B cell (primary cell): Measurements from ENCODE around the gene SLC16A14. TPM values are rescaled to one million over a fixed set of nuclear protein-coding genes. Genes with fewer than 3 reads are reported as not detected.

Experiments
- ATAC-seq: fragments of 200-7000 bp; cut with Tn5 transposase; one replicate; pipeline ENCODE4 v1.10.0; 2021; ENCODE audit warnings: low read depth, mild to moderate bottlenecking, moderate number of reproducible peaks, moderate library complexity
- CTCF ChIA-PET: fragments of 350-600 bp; sonication (Branson Sonifier 250); formaldehyde crosslinking; loops from one replicate; lab custom pipeline; 2021; ENCODE audit warnings: antibody characterized with exemption, inconsistent platforms; lab: Charles Lee
- POLR2A ChIA-PET: fragments of 350-600 bp; sonication (Branson Sonifier 250); formaldehyde crosslinking; loops from one replicate; lab custom pipeline; 2021; ENCODE audit warnings: antibody characterized with exemption; lab: Charles Lee
- DNase-seq: peaks from one replicate; pipeline ENCODE4 v3.0.0; 2013
- H2AFZ ChIP-seq: 2 replicates; pipeline ENCODE4 v1.6.1; 2012; ENCODE audit warnings: mild to moderate bottlenecking, low read depth, low read length; ENCODE audit not compliant: insufficient read depth, poor library complexity, severe bottlenecking
- H3K27ac ChIP-seq, 2 donors: 1 replicate in 1 of 2; 2 replicates in 1 of 2; pipeline ENCODE4 v1.5.1; 2012 to 2013; ENCODE audit warnings: low read length in 2 of 2, mild to moderate bottlenecking in 2 of 2, moderate library complexity in 1 of 2
- H3K27me3 ChIP-seq, 4 experiments: fragments of 200-600 bp in 1 of 4; sonication (generic) in 1 of 4; replicated peaks in 1 of 4; 1 replicate in 2 of 4; 2 replicates in 2 of 4; pipeline versions ENCODE4 v1.6.1 to v1.7.0; 2013 to 2016; ENCODE audit warnings: low read length in 3 of 4, mild to moderate bottlenecking in 2 of 4, mixed read lengths in 1 of 4, moderate library complexity in 1 of 4; ENCODE audit not compliant: insufficient read depth in 4 of 4, control insufficient read depth in 3 of 4; ENCODE audit errors: control extremely low read depth in 1 of 4
- H3K36me3 ChIP-seq, 2 experiments: replicated peaks in 1 of 2; 1 replicate in 1 of 2; 2 replicates in 1 of 2; pipeline versions ENCODE4 v1.6.1 to v1.7.1; 2013; ENCODE audit warnings: low read length in 1 of 2; ENCODE audit not compliant: insufficient read depth in 2 of 2, control insufficient read depth in 1 of 2; ENCODE audit errors: control extremely low read depth in 1 of 2, extremely low read depth in 1 of 2
- H3K4me1 ChIP-seq, 2 donors: fragments of 200-600 bp in 1 of 2; sonication (generic) in 1 of 2; 1 replicate in 1 of 2; 2 replicates in 1 of 2; pipeline versions ENCODE4 v1.5.1 to v1.6.1; 2013 to 2017; ENCODE audit warnings: low read length in 2 of 2; ENCODE audit not compliant: control insufficient read depth in 2 of 2, insufficient read depth in 2 of 2
- H3K4me2 ChIP-seq: replicated peaks from 2 replicates; pipeline ENCODE3; 2012; ENCODE audit warnings: mild to moderate bottlenecking, low read depth, low read length; ENCODE audit not compliant: poor library complexity, severe bottlenecking
- H3K4me3 ChIP-seq, 5 experiments: fragments of 200-600 bp in 1 of 5; sonication (generic) in 1 of 5; 1 replicate in 3 of 5; 2 replicates in 2 of 5; pipeline versions ENCODE4 v1.5.1 to v1.7.0; 2011 to 2016; ENCODE audit warnings: low read length in 4 of 5, mild to moderate bottlenecking in 4 of 5, low read depth in 2 of 5, control low read depth in 1 of 5, moderate library complexity in 1 of 5; ENCODE audit not compliant: insufficient read depth in 1 of 5; ENCODE audit errors: control extremely low read depth in 1 of 5, extremely low read depth in 1 of 5
- H3K79me2 ChIP-seq: fragments of 200-600 bp; sonication (generic); one replicate; pipeline ENCODE4 v1.6.0; 2016; ENCODE audit warnings: low read length; ENCODE audit not compliant: control insufficient read depth, insufficient read depth
- H3K9ac ChIP-seq: fragments of 200-600 bp; sonication (generic); 2 replicates; pipeline ENCODE4 v1.6.1; 2017; ENCODE audit warnings: mild to moderate bottlenecking, low read length, moderate library complexity
- H3K9me3 ChIP-seq, 3 donors: one replicate each; pipeline versions ENCODE4 v1.6.1 to v1.7.1; 2013; ENCODE audit warnings: low read length in 2 of 3; ENCODE audit not compliant: control insufficient read depth in 2 of 3, insufficient read depth in 1 of 3; ENCODE audit errors: control extremely low read depth in 1 of 3
- H4K20me1 ChIP-seq: 2 replicates; pipeline ENCODE4 v1.6.0; 2012; ENCODE audit warnings: mild to moderate bottlenecking, low read length; ENCODE audit not compliant: insufficient read depth, control insufficient read depth, poor library complexity, severe bottlenecking
- H3K27ac Mint-ChIP-seq: one replicate; pipeline ENCODE4 v1.8.0; 2021; ENCODE audit warnings: mixed read lengths
- H3K27me3 Mint-ChIP-seq: one replicate; pipeline ENCODE4 v1.8.0; 2021; ENCODE audit warnings: mixed read lengths
- H3K4me1 Mint-ChIP-seq: one replicate; pipeline ENCODE4 v1.8.0; 2021; ENCODE audit warnings: mixed read lengths
- H3K4me3 Mint-ChIP-seq: one replicate; pipeline ENCODE4 v1.8.0; 2021; ENCODE audit warnings: mixed read lengths
- H3K9me3 Mint-ChIP-seq: one replicate; pipeline ENCODE4 v1.8.0; 2022; ENCODE audit warnings: mixed read lengths; ENCODE audit not compliant: insufficient read depth
- CTCF ChIP-seq: fragments of 200-600 bp; IDR thresholded peaks from one replicate; pipeline ENCODE4 v1.8.0; 2022; ENCODE audit warnings: antibody characterized with exemption, mild to moderate bottlenecking
- EZH2 ChIP-seq: IDR thresholded peaks from 2 replicates; pipeline ENCODE4 v1.6.1; 2012; ENCODE audit warnings: borderline replicate concordance, low read depth, mild to moderate bottlenecking, moderate library complexity, low read length; ENCODE audit not compliant: insufficient read depth, poor library complexity, severe bottlenecking
- WGBS: methylation state at CpG from one replicate; pipeline ENCODE4 v1.1.5; 2013; ENCODE audit warnings: missing lambda C conversion rate; ENCODE audit not compliant: insufficient coverage; 5-methylcytosine and 5-hydroxymethylcytosine counted together
- intact Hi-C: fragments of 100-400 bp; cut with micrococcal nuclease; formaldehyde crosslinking; loops from one replicate; pipeline ENCODE4 v1.10.0; 2022
- polyA plus RNA-seq: library from polyadenylated mRNA; depleted of rRNA; stranded (reverse); fragments of >200 nt; gene quantifications from 2 replicates; pipeline ENCODE4 v1.2.3, GENCODE V29; 2012
- total RNA-seq, 2 donors: library from RNA; stranded (reverse); fragments of 120-200 nt in 1 of 2; gene quantifications; 1 replicate in 1 of 2; 2 replicates in 1 of 2; pipeline versions ENCODE4 v1.2.3 to v1.2.4, GENCODE V29; 2013 to 2022

SLC16A14 gene
- total and polyA plus RNA-seq, 2 donors (not counting 1 experiment from before 2014, with no cell fraction given), result 0.18 to 2.4 TPM

GRCh38 chr2:230019742-230020141 lies 49.0 kb downstream of the SLC16A14 start:
- intact Hi-C loops, result no loop called here
- CTCF ChIA-PET, result interaction anchor here (1.0 kb wide), 1 partner anchor 11 kb away, joined by 3 read pairs; no protein-coding TSS in a partner anchor

GRCh38 chr2:230018153-230018552 lies 50.6 kb downstream of the SLC16A14 start:
- Histone ChIP-seq H4K20me1 (no peaks in the 10 kb centered on the region), H3K4me2 (no peak overlapping the region), H2AFZ (no peak overlapping the region), H3K27me3 (peaks cover 0 to 2% (median 0%) of the 10 kb centered on the region in 4 experiments), H3K4me1 (no peaks in the 10 kb centered on the region), H3K36me3 (no peaks in the 10 kb centered on the region), H3K27ac (no peak overlapping the region), H3K9ac (no peak overlapping the region), H3K79me2 (no peaks in the 10 kb centered on the region), H3K4me3 (no peak overlapping the region), H3K9me3 (no peaks in the 10 kb centered on the region)
- intact Hi-C loops, result no loop called here
- TF ChIP-seq EZH2 (no peak), CTCF (no peak)
- no peak overlapping the region for H3K27ac Mint-ChIP-seq
- DNase-seq, result no peak
- no CpG with 5 or more reads among the region's 4 CpGs for WGBS
- peaks cover 3% of the 10 kb centered on the region for H3K9me3 Mint-ChIP-seq
- ChIA-PET POLR2A (no interaction called here), CTCF (interaction anchor here (1.2 kb wide), 1 partner anchor 10 kb away, joined by 3 read pairs; no protein-coding TSS in a partner anchor)
- H3K4me1 Mint-ChIP-seq, result no peaks in the 10 kb centered on the region
- no peak for ATAC-seq
- H3K4me3 Mint-ChIP-seq, result no peak overlapping the region
- no peaks in the 10 kb centered on the region for H3K27me3 Mint-ChIP-seq

More at GRCh38 chr2:230019742-230020141, 49.0 kb downstream of the SLC16A14 start:
- peaks cover 3% of the 10 kb centered on the region for H3K9me3 Mint-ChIP-seq
- no peaks in the 10 kb centered on the region for H3K9me3 ChIP-seq
- H3K4me1 ChIP-seq, result no peaks in the 10 kb centered on the region
- no peaks in the 10 kb centered on the region for H3K79me2 ChIP-seq
- TF ChIP-seq EZH2 (no peak), CTCF (no peak)
- H3K36me3 ChIP-seq, result no peaks in the 10 kb centered on the region
- DNase-seq (no peak), ATAC-seq (no peak)
- H3K4me1 Mint-ChIP-seq, result no peaks in the 10 kb centered on the region
- no peak overlapping the region for H2AFZ ChIP-seq
- H3K4me2 ChIP-seq, result no peak overlapping the region
- POLR2A ChIA-PET, result no interaction called here
- H4K20me1 ChIP-seq, result no peaks in the 10 kb centered on the region
- no peak overlapping the region for H3K27ac Mint-ChIP-seq
- no peak overlapping the region for H3K27ac ChIP-seq
- peaks cover 0 to 2% (median 0%) of the 10 kb centered on the region in 4 experiments for H3K27me3 ChIP-seq
- no peak overlapping the region for H3K9ac ChIP-seq
- WGBS, result no CpG with 5 or more reads among the region's 3 CpGs
- no peak overlapping the region for H3K4me3 ChIP-seq
- no peak overlapping the region for H3K4me3 Mint-ChIP-seq
- H3K27me3 Mint-ChIP-seq, result no peaks in the 10 kb centered on the region
